Smooth muscle cell (in vitro differentiated cells): ENCODE measurements around the gene PARVA. TPM values are rescaled to one million over a fixed set of nuclear protein-coding genes. Genes with fewer than 3 reads are reported as not detected.
A peak's percentile ranks its signal among the peaks of the same experiment; 100 is the strongest.

ENCODE experiments used
- DNase-seq: peaks from one replicate; lab custom pipeline; 2025; ENCODE audit not compliant: unreplicated experiment; lab: John Stamatoyannopoulos, UW
- H2AFZ ChIP-seq: fragments of 200-600 bp; sonication (generic); 2 replicates; pipeline ENCODE4 v1.6.0; 2016; ENCODE audit warnings: antibody characterized with exemption, low read depth, mild to moderate bottlenecking
- H3F3A ChIP-seq: fragments of 200-600 bp; sonication (generic); 2 replicates; pipeline ENCODE4 v1.6.0; 2017; ENCODE audit warnings: antibody characterized with exemption, low read depth
- H3K27ac ChIP-seq: fragments of 200-600 bp; sonication (generic); 2 replicates; pipeline ENCODE4 v1.5.1; 2016; ENCODE audit warnings: low read depth, mild to moderate bottlenecking
- H3K27me3 ChIP-seq: fragments of 200-600 bp; sonication (generic); 2 replicates; pipeline ENCODE4 v1.6.1; 2016; ENCODE audit warnings: low read depth, mild to moderate bottlenecking
- H3K36me3 ChIP-seq: fragments of 200-600 bp; sonication (generic); 2 replicates; pipeline ENCODE4 v1.5.1; 2016; ENCODE audit warnings: low read depth
- H3K4me1 ChIP-seq: fragments of 200-600 bp; sonication (generic); 2 replicates; pipeline ENCODE4 v1.5.1; 2016; ENCODE audit warnings: low read depth
- H3K4me2 ChIP-seq: fragments of 200-600 bp; sonication (generic); 2 replicates; pipeline ENCODE4 v1.6.0; 2016; ENCODE audit warnings: mild to moderate bottlenecking
- H3K4me3 ChIP-seq: fragments of 200-600 bp; sonication (generic); 2 replicates; pipeline ENCODE4 v1.5.1; 2016; ENCODE audit warnings: mild to moderate bottlenecking
- H3K79me2 ChIP-seq: fragments of 200-600 bp; sonication (generic); 2 replicates; pipeline ENCODE4 v1.6.0; 2016; ENCODE audit warnings: low read depth, mild to moderate bottlenecking
- H3K9ac ChIP-seq: fragments of 200-600 bp; sonication (generic); 2 replicates; pipeline ENCODE4 v1.6.0; 2016; ENCODE audit warnings: low read depth
- H3K9me3 ChIP-seq: fragments of 200-600 bp; sonication (generic); replicated peaks from 2 replicates; pipeline ENCODE4 v1.5.1; 2016; ENCODE audit warnings: low read depth
- H4K20me1 ChIP-seq: fragments of 200-600 bp; sonication (generic); 2 replicates; pipeline ENCODE4 v1.6.0; 2016; ENCODE audit warnings: low read depth
- WGBS: methylation state at CpG from one replicate; pipeline ENCODE4 v1.1.7; 2016; ENCODE audit warnings: low lambda C conversion rate; 5-methylcytosine and 5-hydroxymethylcytosine counted together
- polyA plus RNA-seq: library from polyadenylated mRNA; unstranded; fragments of >200 nt; fragmentation: Nextera tagmentation; extraction: Ambion mirVana; gene quantifications from 2 replicates; pipeline ENCODE4 v1.2.1, GENCODE V29; 2016
- total RNA-seq: library from RNA; depleted of rRNA; stranded (reverse); fragments of >200 nt; gene quantifications from 2 replicates; pipeline ENCODE4 v1.2.3, GENCODE V29; 2014
- TF ChIP-seq, protein P1 (sequence below): fragments of 200-600 bp; sonication (generic); IDR thresholded peaks from 2 replicates; pipeline ENCODE4 v1.5.1; 2017; ENCODE audit warnings: borderline replicate concordance, mild to moderate bottlenecking, antibody characterized with exemption; ENCODE audit not compliant: insufficient read depth, poor library complexity, severe bottlenecking

Gene PARVA
- total and polyA plus RNA-seq, 2 experiments from 2014 or later = 73.9 to 99.4 TPM

DNA sequence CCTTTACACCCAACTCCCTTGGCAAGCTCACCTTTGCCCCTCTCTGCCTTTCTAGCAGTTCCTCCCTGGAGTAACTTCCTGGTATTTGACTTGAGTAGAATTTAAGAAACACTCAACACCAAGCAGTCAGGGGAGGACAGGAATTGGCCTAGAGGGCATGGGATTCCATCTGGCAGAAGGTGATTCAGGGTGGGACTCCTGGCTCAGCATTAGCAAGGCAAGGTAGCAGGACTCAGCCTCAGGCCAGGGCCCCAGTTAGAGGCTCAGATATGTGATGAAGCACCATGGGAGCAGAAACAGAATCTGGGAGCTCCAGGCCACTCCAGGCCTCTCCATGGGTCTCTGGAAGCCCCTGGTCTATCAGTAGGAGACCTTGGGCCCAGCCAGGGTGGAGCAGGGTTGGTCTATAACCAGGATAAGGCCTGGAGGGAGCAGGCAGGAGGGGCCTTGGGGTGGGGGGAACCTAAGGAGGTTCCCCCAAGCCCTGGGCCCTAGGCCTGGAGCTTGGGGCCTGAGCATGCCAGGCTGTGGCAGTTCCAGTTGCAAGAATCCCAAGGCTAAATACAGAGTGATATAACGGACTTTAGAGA is 148.2 kb downstream of the PARVA start:
- Histone ChIP-seq H2AFZ (no peak overlapping the region), H4K20me1 (no peaks in the 10 kb centered on the region), H3K27ac (peak overlapping the region; percentile 54), H3F3A (peaks cover 42% of the 10 kb centered on the region), H3K9me3 (no peaks in the 10 kb centered on the region), H3K27me3 (no peaks in the 10 kb centered on the region), H3K36me3 (peaks cover 11% of the 10 kb centered on the region), H3K4me2 (no peak overlapping the region), H3K9ac (no peak overlapping the region), H3K4me1 (peaks cover 16% of the 10 kb centered on the region), H3K4me3 (no peak overlapping the region), H3K79me2 (no peaks in the 10 kb centered on the region)
- no peak for DNase-seq
- TF ChIP-seq, protein P1, sequence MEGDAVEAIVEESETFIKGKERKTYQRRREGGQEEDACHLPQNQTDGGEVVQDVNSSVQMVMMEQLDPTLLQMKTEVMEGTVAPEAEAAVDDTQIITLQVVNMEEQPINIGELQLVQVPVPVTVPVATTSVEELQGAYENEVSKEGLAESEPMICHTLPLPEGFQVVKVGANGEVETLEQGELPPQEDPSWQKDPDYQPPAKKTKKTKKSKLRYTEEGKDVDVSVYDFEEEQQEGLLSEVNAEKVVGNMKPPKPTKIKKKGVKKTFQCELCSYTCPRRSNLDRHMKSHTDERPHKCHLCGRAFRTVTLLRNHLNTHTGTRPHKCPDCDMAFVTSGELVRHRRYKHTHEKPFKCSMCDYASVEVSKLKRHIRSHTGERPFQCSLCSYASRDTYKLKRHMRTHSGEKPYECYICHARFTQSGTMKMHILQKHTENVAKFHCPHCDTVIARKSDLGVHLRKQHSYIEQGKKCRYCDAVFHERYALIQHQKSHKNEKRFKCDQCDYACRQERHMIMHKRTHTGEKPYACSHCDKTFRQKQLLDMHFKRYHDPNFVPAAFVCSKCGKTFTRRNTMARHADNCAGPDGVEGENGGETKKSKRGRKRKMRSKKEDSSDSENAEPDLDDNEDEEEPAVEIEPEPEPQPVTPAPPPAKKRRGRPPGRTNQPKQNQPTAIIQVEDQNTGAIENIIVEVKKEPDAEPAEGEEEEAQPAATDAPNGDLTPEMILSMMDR = no peak
- WGBS = 100% methylated on average over 1 of the region's 1 CpG

DNA sequence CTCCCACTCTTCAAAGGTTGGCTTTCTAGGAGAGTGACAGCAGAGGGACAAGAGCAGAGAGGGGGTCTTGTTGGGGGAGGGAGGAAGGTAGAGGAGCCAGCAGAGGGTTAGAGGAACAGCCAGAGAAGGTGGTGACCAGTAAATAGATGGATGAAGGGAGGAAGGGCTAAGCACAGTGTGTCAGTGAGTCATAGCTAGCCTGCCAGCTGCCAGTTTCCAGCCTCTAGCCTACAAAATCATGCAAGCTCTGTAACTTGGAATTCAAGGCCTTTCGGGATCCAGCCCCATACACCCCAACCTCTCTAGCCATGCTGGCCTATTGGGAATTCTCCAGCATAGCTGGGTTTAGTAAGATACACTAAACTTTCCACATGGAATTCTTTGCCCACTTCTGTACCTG is 149.4 kb downstream of the PARVA start:
- Histone ChIP-seq H3K36me3 (peaks cover 8% of the 10 kb centered on the region), H3K4me1 (peaks cover 16% of the 10 kb centered on the region), H3K4me2 (peak overlapping the region; percentile 17), H2AFZ (no peak overlapping the region), H3K9ac (no peak overlapping the region), H3K9me3 (no peaks in the 10 kb centered on the region), H3K27ac (peak overlapping the region; percentile 54), H3K27me3 (no peaks in the 10 kb centered on the region), H3K4me3 (no peak overlapping the region), H4K20me1 (no peaks in the 10 kb centered on the region), H3F3A (peaks cover 33% of the 10 kb centered on the region), H3K79me2 (no peaks in the 10 kb centered on the region)
- no peak for DNase-seq
- TF ChIP-seq, protein P1 = no peak
- 33% methylated on average over 1 of the region's 1 CpG for WGBS

DNA sequence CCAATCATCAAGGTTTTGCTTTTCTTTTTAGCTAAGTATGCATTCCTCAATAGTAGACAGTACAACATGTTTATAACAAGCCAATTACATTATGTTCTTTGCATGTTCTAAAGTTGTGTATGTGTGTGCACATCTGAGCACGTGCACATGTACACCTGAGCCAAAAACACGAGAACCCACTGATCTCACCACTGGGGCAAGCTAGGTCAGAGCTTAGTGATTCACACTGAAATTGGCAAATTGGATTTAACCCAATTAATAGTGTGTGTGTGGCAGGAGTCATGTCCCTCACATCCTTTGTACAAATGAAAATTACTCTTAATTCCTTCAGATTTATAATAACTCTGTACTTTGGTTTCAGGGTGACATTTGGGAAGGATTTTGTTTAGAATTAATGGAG is 151.1 kb downstream of the PARVA start:
- H3K9me3 ChIP-seq = no peaks in the 10 kb centered on the region
- H3K27ac ChIP-seq = peak overlapping the region; percentile 46
- no peak overlapping the region for H3K9ac ChIP-seq
- no peak overlapping the region for H2AFZ ChIP-seq
- peak overlapping the region; percentile 39 for H3K4me2 ChIP-seq
- 95% methylated on average over 2 of the region's 2 CpGs for WGBS
- peaks cover 16% of the 10 kb centered on the region for H3K4me1 ChIP-seq
- no peaks in the 10 kb centered on the region for H3K27me3 ChIP-seq
- no peaks in the 10 kb centered on the region for H4K20me1 ChIP-seq
- H3K36me3 ChIP-seq = peaks cover 8% of the 10 kb centered on the region
- no peak overlapping the region for H3K4me3 ChIP-seq
- no peak for DNase-seq
- TF ChIP-seq, protein P1 = no peak
- H3K79me2 ChIP-seq = no peaks in the 10 kb centered on the region
- H3F3A ChIP-seq = peaks cover 31% of the 10 kb centered on the region

DNA sequence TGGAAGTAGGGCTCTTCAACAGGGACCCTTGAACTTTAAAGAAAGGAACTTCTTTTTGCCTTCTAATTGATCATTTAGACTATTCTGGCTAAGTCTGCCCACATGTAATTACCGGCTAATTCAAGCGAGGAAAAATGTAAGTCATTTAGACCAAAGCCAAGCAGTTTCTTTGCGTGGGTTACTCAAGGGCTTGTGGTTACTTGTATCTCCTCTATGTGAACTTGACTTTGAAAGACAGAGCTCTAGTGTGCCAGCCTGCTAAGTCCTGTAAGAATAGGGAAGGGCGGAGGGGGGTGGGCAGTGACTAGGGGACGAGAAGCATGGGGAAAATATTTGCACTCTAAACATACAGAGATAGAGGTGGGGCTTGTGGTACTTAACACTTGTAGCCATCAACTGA is 151.7 kb downstream of the PARVA start:
- Histone ChIP-seq H3K79me2 (no peaks in the 10 kb centered on the region), H3K9me3 (no peaks in the 10 kb centered on the region), H3K4me2 (peak overlapping the region; percentile 39), H3K4me3 (no peak overlapping the region), H3K9ac (no peak overlapping the region), H3K36me3 (peaks cover 8% of the 10 kb centered on the region), H4K20me1 (no peaks in the 10 kb centered on the region), H3K27me3 (no peaks in the 10 kb centered on the region), H3K27ac (peak overlapping the region; percentile 46), H2AFZ (no peak overlapping the region), H3F3A (peaks cover 26% of the 10 kb centered on the region), H3K4me1 (peaks cover 16% of the 10 kb centered on the region)
- DNase-seq = no peak
- 32% methylated on average over 5 of the region's 5 CpGs for WGBS
- TF ChIP-seq, protein P1 = no peak
